ENCODE data around the gene GOLT1A.
"Not testable (repeated sequence)": the region's sequence is repeated elsewhere in the genome, so short reads cannot be mapped to it uniquely, and the experiment has no call there.

Gene GOLT1A

GRCh38 chr1:204248954-204249353, 35.2 kb upstream of the GOLT1A start:
- DNase-seq, result no peak

GRCh38 chr1:204246876-204247275, 33.1 kb upstream of the GOLT1A start:
- DNase-seq, result no peak

GRCh38 chr1:204242920-204243319, 29.1 kb upstream of the GOLT1A start:
- no peak for DNase-seq

- no peak for DNase-seq
Measured at GRCh38 chr1:204241914-204242313, 28.1 kb upstream of the GOLT1A start.

- no peak for DNase-seq
Measured at GRCh38 chr1:204241050-204241449, 27.3 kb upstream of the GOLT1A start.

- no peak for DNase-seq
Measured at GRCh38 chr1:204240233-204240632, 26.4 kb upstream of the GOLT1A start.

GRCh38 chr1:204239401-204239800, 25.6 kb upstream of the GOLT1A start:
- DNase-seq, result not testable (repeated sequence)

- not testable (repeated sequence) for DNase-seq
Measured at GRCh38 chr1:204238520-204238919, 24.7 kb upstream of the GOLT1A start.

- not testable (repeated sequence) for DNase-seq
Measured at GRCh38 chr1:204237515-204237914, 23.7 kb upstream of the GOLT1A start.

GRCh38 chr1:204232526-204232925, 18.7 kb upstream of the GOLT1A start:
- no peak for DNase-seq

- no peak for DNase-seq
Measured at GRCh38 chr1:204230211-204230610, 16.4 kb upstream of the GOLT1A start.

GRCh38 chr1:204228896-204229295, 15.1 kb upstream of the GOLT1A start:
- no peak for DNase-seq

- DNase-seq, result no peak
Measured at GRCh38 chr1:204227996-204228785, 14.4 kb upstream of the GOLT1A start.

GRCh38 chr1:204227351-204227750, 13.6 kb upstream of the GOLT1A start:
- DNase-seq, result no peak

- DNase-seq, result no peak
Measured at GRCh38 chr1:204225841-204226735, 12.3 kb upstream of the GOLT1A start.

- no peak for DNase-seq
Measured at GRCh38 chr1:204224655-204225054, 10.9 kb upstream of the GOLT1A start.

- DNase-seq, result no peak
Measured at GRCh38 chr1:204223129-204223860, 9.5 kb upstream of the GOLT1A start.

GRCh38 chr1:204222764-204223055, 8.9 kb upstream of the GOLT1A start:
- no peak for DNase-seq

GRCh38 chr1:204222006-204222763, 8.4 kb upstream of the GOLT1A start:
- DNase-seq, result no peak

GRCh38 chr1:204221271-204221670, 7.5 kb upstream of the GOLT1A start:
- no peak for DNase-seq

GRCh38 chr1:204219971-204220616, 6.3 kb upstream of the GOLT1A start:
- DNase-seq, result no peak

- DNase-seq, result no peak
Measured at GRCh38 chr1:204218552-204218951, 4.8 kb upstream of the GOLT1A start.
